HG02840 (cell line): ENCODE measurements around the gene NRP2.

Source experiments
- ATAC-seq: cut with Tn5 transposase; IDR thresholded peaks from one replicate; pipeline ENCODE4 v1.9.1; 2021; ENCODE audit warnings: mild to moderate bottlenecking, moderate library complexity, moderate number of reproducible peaks; ENCODE audit not compliant: unreplicated experiment, low FRiP score

Gene NRP2

GRCh38 chr2:205685314-205686055 is 3.2 kb downstream of the NRP2 start:
- ATAC-seq: no peak

- no peak for ATAC-seq
Measured at GRCh38 chr2:205686056-205686782, 3.9 kb downstream of the NRP2 start.

GRCh38 chr2:205686783-205687640 is 4.7 kb downstream of the NRP2 start:
- ATAC-seq: no peak

- ATAC-seq: no peak
Measured at GRCh38 chr2:205687641-205687956, 5.3 kb downstream of the NRP2 start.

- no peak for ATAC-seq
Measured at GRCh38 chr2:205688417-205689200, 6.3 kb downstream of the NRP2 start.

GRCh38 chr2:205689820-205690219 is 7.5 kb downstream of the NRP2 start:
- no peak for ATAC-seq

GRCh38 chr2:205692104-205692503 is 9.8 kb downstream of the NRP2 start:
- no peak for ATAC-seq

- ATAC-seq: no peak
Measured at GRCh38 chr2:205694256-205694655, 12.0 kb downstream of the NRP2 start.

GRCh38 chr2:205695460-205695991 is 13.2 kb downstream of the NRP2 start:
- no peak for ATAC-seq

- no peak for ATAC-seq
Measured at GRCh38 chr2:205696331-205696926, 14.1 kb downstream of the NRP2 start.

- ATAC-seq: no peak
Measured at GRCh38 chr2:205696927-205697441, 14.7 kb downstream of the NRP2 start.

GRCh38 chr2:205698286-205699268 is 16.3 kb downstream of the NRP2 start:
- ATAC-seq: no peak

GRCh38 chr2:205699515-205700289 is 17.4 kb downstream of the NRP2 start:
- no peak for ATAC-seq

GRCh38 chr2:205700331-205701132 is 18.2 kb downstream of the NRP2 start:
- ATAC-seq: peak; percentile 77

GRCh38 chr2:205701509-205701908 is 19.2 kb downstream of the NRP2 start:
- ATAC-seq: no peak

GRCh38 chr2:205702576-205702975 is 20.3 kb downstream of the NRP2 start:
- ATAC-seq: no peak
